HCT116 (cell line): Measurements from ENCODE around the gene STARD5. TPM values are rescaled to one million over a fixed set of nuclear protein-coding genes. Genes with fewer than 3 reads are reported as not detected.

ENCODE experiments used
- ATAC-seq: fragments of 200-7000 bp; cut with Tn5 transposase; 2 replicates; pipeline ENCODE4 v1.9.1; 2020; ENCODE audit warnings: mild to moderate bottlenecking, moderate library complexity
- BruUV-seq: library from RNA; stranded (reverse); fragments of 400-500 nt; replicated peaks from 2 replicates; lab custom pipeline; 2021; lab: Mats Ljungman, UMichigan
- CTCF ChIA-PET: fragments of 300-600 bp; sonication (Branson Sonifier 250); formaldehyde crosslinking; loops from one replicate; lab custom pipeline; 2021; ENCODE audit warnings: antibody characterized with exemption; lab: Charles Lee
- POLR2A ChIA-PET: fragments of 300-600, 350-600 bp; sonication (Branson Sonifier 250); formaldehyde crosslinking; loops from one replicate; lab custom pipeline; 2021; ENCODE audit warnings: antibody characterized with exemption; lab: Charles Lee
- RAD21 ChIA-PET, 2 experiments: fragments of 300-600 bp; sonication (Branson Sonifier 250); formaldehyde crosslinking; loops; one replicate each; lab custom pipeline; 2023; ENCODE audit warnings: low total read pairs in 2 of 2; ENCODE audit not compliant: uncharacterized antibody in 2 of 2, unreplicated experiment in 2 of 2, low non-redundant PET in 1 of 2; lab: Charles Lee
- DNase-seq: peaks from one replicate; pipeline ENCODE4 v3.0.0-alpha.2; 2010; ENCODE audit warnings: low read depth, low spot score
- H2AFZ ChIP-seq: fragments of 200-600 bp; shearing (Covaris generic), sonication (generic); 2 replicates; pipeline ENCODE4 v1.6.1; 2017; ENCODE audit warnings: low read depth, mixed run types, mixed read lengths, antibody characterized with exemption, low read length; ENCODE audit not compliant: poor library complexity, severe bottlenecking
- H3K27ac ChIP-seq: 2 replicates; pipeline ENCODE4 v1.5.1; 2012; ENCODE audit warnings: low read depth, low read length
- H3K27me3 ChIP-seq: fragments of 200-600 bp; sonication (generic); 2 replicates; pipeline ENCODE4 v1.6.1; 2016; ENCODE audit warnings: mixed run types, low read length, mixed read lengths; ENCODE audit not compliant: insufficient read depth
- H3K36me3 ChIP-seq, 2 experiments: fragments of 200-500 bp in 1 of 2; fragments of 200-600 bp in 1 of 2; sonication (Bioruptor generic) in 1 of 2; sonication (generic) in 1 of 2; 2 replicates each; pipeline versions ENCODE4 v1.5.1 to v1.6.1; 2014 to 2016; ENCODE audit warnings: low read length in 2 of 2, inconsistent platforms in 1 of 2, mixed read lengths in 1 of 2, mixed run types in 1 of 2; ENCODE audit not compliant: insufficient read depth in 2 of 2, control insufficient read depth in 1 of 2
- H3K4me1 ChIP-seq, 2 experiments: fragments of 200-600 bp in 1 of 2; sonication (generic) in 1 of 2; 2 replicates each; pipeline versions ENCODE4 v1.5.1 to v1.6.1; 2012 to 2017; ENCODE audit warnings: low read length in 2 of 2, inconsistent platforms in 1 of 2, mild to moderate bottlenecking in 1 of 2, mixed read lengths in 1 of 2, mixed run types in 1 of 2, moderate library complexity in 1 of 2; ENCODE audit not compliant: insufficient read depth in 2 of 2, control insufficient read depth in 1 of 2
- H3K4me2 ChIP-seq: fragments of 200-600 bp; sonication (generic); 2 replicates; pipeline ENCODE4 v1.6.1; 2017; ENCODE audit warnings: mixed run types, low read length, mixed read lengths
- H3K4me3 ChIP-seq, 2 experiments: fragments of 200-600 bp in 1 of 2; sonication (generic) in 1 of 2; replicated peaks in 1 of 2; 2 replicates each; pipeline ENCODE4 v1.5.1; 2011 to 2016; ENCODE audit warnings: low read length in 2 of 2, control low read depth in 1 of 2, low read depth in 1 of 2, mild to moderate bottlenecking in 1 of 2, mixed read lengths in 1 of 2, mixed run types in 1 of 2
- H3K79me2 ChIP-seq: fragments of 200-600 bp; sonication (generic); 2 replicates; pipeline ENCODE4 v1.6.1; 2017; ENCODE audit warnings: mild to moderate bottlenecking, mixed run types, low read length, moderate library complexity, mixed read lengths; ENCODE audit not compliant: insufficient read depth
- H3K9ac ChIP-seq: fragments of 200-600 bp; sonication (generic); 2 replicates; pipeline ENCODE4 v1.6.1; 2016; ENCODE audit warnings: low read length, mixed read lengths
- H3K9me2 ChIP-seq: fragments of 200-600 bp; sonication (generic), shearing (Covaris generic); 2 replicates; pipeline ENCODE4 v1.6.1; 2017; ENCODE audit warnings: mixed run types, mild to moderate bottlenecking, moderate library complexity; ENCODE audit not compliant: insufficient read depth
- H3K9me3 ChIP-seq, 2 experiments: fragments of 200-500 bp in 1 of 2; fragments of 200-600 bp in 1 of 2; sonication (Bioruptor generic) in 1 of 2; sonication (generic) in 1 of 2; 2 replicates each; pipeline ENCODE4 v1.6.1; 2014 to 2017; ENCODE audit warnings: low read length in 2 of 2, mixed read lengths in 2 of 2, inconsistent platforms in 1 of 2, low read depth in 1 of 2, mild to moderate bottlenecking in 1 of 2, mixed run types in 1 of 2, moderate library complexity in 1 of 2; ENCODE audit not compliant: control insufficient read depth in 1 of 2, insufficient read depth in 1 of 2
- H4K20me1 ChIP-seq: fragments of 200-600 bp; sonication (generic), shearing (Covaris generic); 2 replicates; pipeline ENCODE4 v1.6.1; 2017; ENCODE audit warnings: mixed run types, mild to moderate bottlenecking, moderate library complexity; ENCODE audit not compliant: insufficient read depth
- CEBPB ChIP-seq: IDR thresholded peaks from 2 replicates; pipeline ENCODE4 v1.6.1; 2012; ENCODE audit warnings: low read depth
- EZH2phosphoT487 ChIP-seq: fragments of 200-600 bp; IDR thresholded peaks from 2 replicates; pipeline ENCODE4 v1.6.1; 2018; ENCODE audit warnings: antibody characterized with exemption, borderline replicate concordance
- FOSL1 ChIP-seq: IDR thresholded peaks from 2 replicates; pipeline ENCODE4 v1.6.1; 2012; ENCODE audit warnings: low read depth
- POLR2AphosphoS5 ChIP-seq: IDR thresholded peaks from 2 replicates; pipeline ENCODE4 v1.6.1; 2011; ENCODE audit warnings: mild to moderate bottlenecking, low read depth, low read length, moderate library complexity
- RAD21 ChIP-seq: IDR thresholded peaks from 2 replicates; pipeline ENCODE4 v1.6.1; 2012; ENCODE audit warnings: low read depth, mild to moderate bottlenecking
- REST ChIP-seq: IDR thresholded peaks from 2 replicates; pipeline ENCODE4 v1.6.1; 2012; ENCODE audit warnings: low read depth
- SIN3A ChIP-seq: IDR thresholded peaks from 2 replicates; pipeline ENCODE4 v1.6.1; 2012; ENCODE audit warnings: low read depth
- SP1 ChIP-seq: IDR thresholded peaks from 2 replicates; pipeline ENCODE4 v1.6.1; 2012; ENCODE audit warnings: low read depth
- ZFX ChIP-seq: fragments of 450-650 bp; IDR thresholded peaks from 2 replicates; pipeline ENCODE4 v1.6.1; 2017
- ZNF274 ChIP-seq: fragments of 200-500 bp; sonication (Bioruptor generic); IDR thresholded peaks from 2 replicates; pipeline ENCODE4 v1.6.1; 2014; ENCODE audit warnings: mild to moderate bottlenecking, low read depth, low read length, inconsistent platforms
- intact Hi-C: fragments of 100-400 bp; cut with micrococcal nuclease; formaldehyde crosslinking; loops from 2 replicates; pipeline ENCODE4 v1.10.0; 2022
- total RNA-seq: library from RNA; stranded (reverse); gene quantifications from one replicate; pipeline ENCODE4 v1.2.1, GENCODE V29; 2021; ENCODE audit not compliant: unreplicated experiment

Gene STARD5
- total RNA-seq, 1 experiment from 2014 or later: 4.0 TPM

- H3K4me1 ChIP-seq: peaks cover 11 to 22% of the 10 kb centered on the region in 2 experiments
- DNase-seq: no peak
- H3K4me3 ChIP-seq: no peak overlapping the region
- H4K20me1 ChIP-seq: no peaks in the 10 kb centered on the region
- ChIA-PET CTCF (no interaction called here), POLR2A (no interaction called here), RAD21 (no interaction called here)
- no peaks in the 10 kb centered on the region for H3K79me2 ChIP-seq
- no peaks in the 10 kb centered on the region for H3K27me3 ChIP-seq
- H2AFZ ChIP-seq: no peak overlapping the region
- no peaks in the 10 kb centered on the region for H3K36me3 ChIP-seq
- H3K9ac ChIP-seq: no peak overlapping the region
- BruUV-seq: no TSS peak
- intact Hi-C loops: no loop called here
- TF ChIP-seq EZH2phosphoT487 (no peak), FOSL1 (no peak), POLR2AphosphoS5 (no peak), ZFX (no peak), SIN3A (no peak), SP1 (no peak), RAD21 (no peak), CEBPB (no peak), REST (no peak), ZNF274 (no peak)
- ATAC-seq: no peak
- H3K9me3 ChIP-seq: no peaks in the 10 kb centered on the region
- no peak overlapping the region for H3K4me2 ChIP-seq
- H3K27ac ChIP-seq: no peak overlapping the region
- H3K9me2 ChIP-seq: no peaks in the 10 kb centered on the region
These were observed 28.3 kb downstream of the STARD5 start for GRCh38 chr15:81295486-81296121.
